ENCODE data around the gene NR2E1.

Gene NR2E1

GRCh38 chr6:108123946-108124345 lies 41.9 kb upstream of the NR2E1 start:
- no peaks in the 10 kb centered on the region for H4K20me1 ChIP-seq (ENCODE audit: insufficient read depth, low read length, poor library complexity, severe bottlenecking)
- H3K9ac ChIP-seq (ENCODE audit: low read depth, low read length, poor library complexity, severe bottlenecking), result no peak overlapping the region
- H3K79me2 ChIP-seq (ENCODE audit: insufficient read depth, low read length), result no peaks in the 10 kb centered on the region
- no peaks in the 10 kb centered on the region for H3F3A ChIP-seq (ENCODE audit: low read depth)
- no peak overlapping the region for H3K4me2 ChIP-seq (ENCODE audit: low read depth, low read length, poor library complexity, severe bottlenecking)
- H3K4me3 ChIP-seq (ENCODE audit: low read length, poor library complexity, severe bottlenecking), result no peak overlapping the region
- no peaks in the 10 kb centered on the region for H3K9me2 ChIP-seq (replicated peaks; ENCODE audit: low read depth, low read length)
- no peak for TF ChIP-seq EZH2phosphoT487 (IDR thresholded peaks at IDR 0.05; ENCODE audit: borderline replicate concordance)
- no peaks in the 10 kb centered on the region for H3K36me3 ChIP-seq (ENCODE audit: insufficient read depth, low read length)
- H3K4me1 ChIP-seq (ENCODE audit: insufficient read depth, low read length, poor library complexity, severe bottlenecking), result no peaks in the 10 kb centered on the region
- no peaks in the 10 kb centered on the region for H3K9me3 ChIP-seq (ENCODE audit: insufficient read depth, low read depth, low read length)
- no peak overlapping the region for H2AFZ ChIP-seq (ENCODE audit: low read length)
- H3K27me3 ChIP-seq (ENCODE audit: insufficient read depth, low read length, poor library complexity, severe bottlenecking), result peaks cover 7% of the 10 kb centered on the region

- H3K4me1 ChIP-seq (ENCODE audit: insufficient read depth, low read length, poor library complexity, severe bottlenecking), result no peaks in the 10 kb centered on the region
- no peak overlapping the region for H2AFZ ChIP-seq (ENCODE audit: low read length)
- no peaks in the 10 kb centered on the region for H3F3A ChIP-seq (ENCODE audit: low read depth)
- H3K9ac ChIP-seq (ENCODE audit: low read depth, low read length, poor library complexity, severe bottlenecking), result no peak overlapping the region
- no peaks in the 10 kb centered on the region for H3K79me2 ChIP-seq (ENCODE audit: insufficient read depth, low read length)
- H3K4me3 ChIP-seq (ENCODE audit: low read length, poor library complexity, severe bottlenecking), result no peak overlapping the region
- TF ChIP-seq EZH2phosphoT487 (IDR thresholded peaks at IDR 0.05; ENCODE audit: borderline replicate concordance), result no peak
- TF ChIP-seq CTCF (conservative IDR thresholded peaks at IDR 0.05; ENCODE audit: low read length), result no peak
- peaks cover 7% of the 10 kb centered on the region for H3K27me3 ChIP-seq (ENCODE audit: insufficient read depth, low read length, poor library complexity, severe bottlenecking)
- no peaks in the 10 kb centered on the region for H3K9me3 ChIP-seq (ENCODE audit: insufficient read depth, low read depth, low read length)
- H4K20me1 ChIP-seq (ENCODE audit: insufficient read depth, low read length, poor library complexity, severe bottlenecking), result no peaks in the 10 kb centered on the region
- no peaks in the 10 kb centered on the region for H3K9me2 ChIP-seq (replicated peaks; ENCODE audit: low read depth, low read length)
- no peaks in the 10 kb centered on the region for H3K36me3 ChIP-seq (ENCODE audit: insufficient read depth, low read length)
- H3K4me2 ChIP-seq (ENCODE audit: low read depth, low read length, poor library complexity, severe bottlenecking), result no peak overlapping the region
Measured at GRCh38 chr6:108127056-108127455, 38.8 kb upstream of the NR2E1 start.

GRCh38 chr6:108127826-108128225 lies 38.0 kb upstream of the NR2E1 start:
- Histone ChIP-seq H3F3A (ENCODE audit: low read depth) (no peaks in the 10 kb centered on the region), H3K79me2 (ENCODE audit: insufficient read depth, low read length) (no peaks in the 10 kb centered on the region), H3K36me3 (ENCODE audit: insufficient read depth, low read length) (no peaks in the 10 kb centered on the region), H3K27me3 (ENCODE audit: insufficient read depth, low read length, poor library complexity, severe bottlenecking) (peaks cover 7% of the 10 kb centered on the region), H2AFZ (ENCODE audit: low read length) (no peak overlapping the region), H3K4me2 (ENCODE audit: low read depth, low read length, poor library complexity, severe bottlenecking) (no peak overlapping the region), H3K9me3 (ENCODE audit: insufficient read depth, low read depth, low read length) (no peaks in the 10 kb centered on the region), H3K4me1 (ENCODE audit: insufficient read depth, low read length, poor library complexity, severe bottlenecking) (no peaks in the 10 kb centered on the region), H3K9me2 (replicated peaks; ENCODE audit: low read depth, low read length) (no peaks in the 10 kb centered on the region), H3K4me3 (ENCODE audit: low read length, poor library complexity, severe bottlenecking) (no peak overlapping the region), H4K20me1 (ENCODE audit: insufficient read depth, low read length, poor library complexity, severe bottlenecking) (no peaks in the 10 kb centered on the region), H3K9ac (ENCODE audit: low read depth, low read length, poor library complexity, severe bottlenecking) (no peak overlapping the region)
- TF ChIP-seq CTCF (conservative IDR thresholded peaks at IDR 0.05; ENCODE audit: low read length) (no peak), EZH2phosphoT487 (IDR thresholded peaks at IDR 0.05; ENCODE audit: borderline replicate concordance) (no peak)

- TF ChIP-seq EZH2phosphoT487 (IDR thresholded peaks at IDR 0.05; ENCODE audit: borderline replicate concordance), result no peak
- no peak for TF ChIP-seq CTCF (conservative IDR thresholded peaks at IDR 0.05; ENCODE audit: low read length)
- no peaks in the 10 kb centered on the region for H3K4me1 ChIP-seq (ENCODE audit: insufficient read depth, low read length, poor library complexity, severe bottlenecking)
- no peaks in the 10 kb centered on the region for H3K27me3 ChIP-seq (ENCODE audit: insufficient read depth, low read length, poor library complexity, severe bottlenecking)
- no peak overlapping the region for H3K4me2 ChIP-seq (ENCODE audit: low read depth, low read length, poor library complexity, severe bottlenecking)
- H3K9me2 ChIP-seq (replicated peaks; ENCODE audit: low read depth, low read length), result no peaks in the 10 kb centered on the region
- no peak overlapping the region for H3K4me3 ChIP-seq (ENCODE audit: low read length, poor library complexity, severe bottlenecking)
- no peak overlapping the region for H3K9ac ChIP-seq (ENCODE audit: low read depth, low read length, poor library complexity, severe bottlenecking)
- H3K79me2 ChIP-seq (ENCODE audit: insufficient read depth, low read length), result no peaks in the 10 kb centered on the region
- H3K9me3 ChIP-seq (ENCODE audit: insufficient read depth, low read depth, low read length), result no peaks in the 10 kb centered on the region
- H2AFZ ChIP-seq (ENCODE audit: low read length), result no peak overlapping the region
- no peaks in the 10 kb centered on the region for H4K20me1 ChIP-seq (ENCODE audit: insufficient read depth, low read length, poor library complexity, severe bottlenecking)
- no peaks in the 10 kb centered on the region for H3F3A ChIP-seq (ENCODE audit: low read depth)
- no peaks in the 10 kb centered on the region for H3K36me3 ChIP-seq (ENCODE audit: insufficient read depth, low read length)
Measured at GRCh38 chr6:108130262-108130661, 35.6 kb upstream of the NR2E1 start.
